Liver (tissue), 9 donors: Measurements from ENCODE around the gene TUBGCP6. TPM values are rescaled to one million over a fixed set of nuclear protein-coding genes. Genes with fewer than 3 reads are reported as not detected.

Experiments used
- DNase-seq: peaks from one replicate; pipeline ENCODE4 v3.0.0-alpha.2; 2017; ENCODE audit warnings: low spot score
- H3K27ac ChIP-seq, 2 donors: one replicate each; pipeline ENCODE4 v1.7.0; 2013; ENCODE audit warnings: inconsistent platforms in 2 of 2, low read length in 2 of 2, control low read depth in 1 of 2, low read depth in 1 of 2, mild to moderate bottlenecking in 1 of 2
- H3K27me3 ChIP-seq, 4 donors: one replicate each; pipeline versions ENCODE4 v1.6.1 to v1.7.0; 2013; ENCODE audit warnings: low read length in 3 of 4, inconsistent platforms in 1 of 4, mild to moderate bottlenecking in 1 of 4, moderate library complexity in 1 of 4; ENCODE audit not compliant: control insufficient read depth in 4 of 4, insufficient read depth in 4 of 4
- H3K36me3 ChIP-seq, 4 donors: one replicate each; pipeline versions ENCODE4 v1.6.1 to v1.7.0; 2013; ENCODE audit warnings: low read length in 3 of 4, mild to moderate bottlenecking in 3 of 4, low read depth in 1 of 4, moderate library complexity in 1 of 4; ENCODE audit not compliant: control insufficient read depth in 4 of 4, insufficient read depth in 3 of 4
- H3K4me1 ChIP-seq, 4 donors: one replicate each; pipeline versions ENCODE4 v1.6.1 to v1.7.0; 2013; ENCODE audit warnings: low read length in 3 of 4, mild to moderate bottlenecking in 3 of 4, moderate library complexity in 1 of 4; ENCODE audit not compliant: control insufficient read depth in 4 of 4, insufficient read depth in 4 of 4
- H3K4me3 ChIP-seq, 3 donors: one replicate each; pipeline versions ENCODE4 v1.6.1 to v1.7.0; 2013; ENCODE audit warnings: low read length in 3 of 3, control low read depth in 1 of 3, low read depth in 1 of 3, mild to moderate bottlenecking in 1 of 3
- H3K9ac ChIP-seq, 2 donors: one replicate each; pipeline ENCODE4 v1.7.0; 2013; ENCODE audit warnings: low read length in 2 of 2, mild to moderate bottlenecking in 2 of 2, moderate library complexity in 2 of 2, control low read depth in 1 of 2, low read depth in 1 of 2
- H3K9me3 ChIP-seq, 4 donors: one replicate each; pipeline versions ENCODE4 v1.6.1 to v1.7.0; 2013; ENCODE audit warnings: low read length in 3 of 4; ENCODE audit not compliant: control insufficient read depth in 4 of 4
- EGR1 ChIP-seq, 2 donors: IDR thresholded peaks; 2 replicates each; pipeline ENCODE4 v1.6.1; 2016 to 2018; ENCODE audit warnings: antibody characterized with exemption in 2 of 2, low read depth in 2 of 2
- FOXA1 ChIP-seq: IDR thresholded peaks from 2 replicates; pipeline ENCODE4 v1.6.1; 2016; ENCODE audit warnings: antibody characterized with exemption
- FOXA2 ChIP-seq: IDR thresholded peaks from 2 replicates; pipeline ENCODE4 v1.6.1; 2016; ENCODE audit warnings: antibody characterized with exemption
- GABPA ChIP-seq, 2 donors: IDR thresholded peaks in 1 of 2; conservative IDR thresholded peaks in 1 of 2; 2 replicates each; pipeline ENCODE4 v1.6.1; 2016; ENCODE audit warnings: antibody characterized with exemption in 2 of 2, mild to moderate bottlenecking in 1 of 2, moderate library complexity in 1 of 2
- HNF4A ChIP-seq, 2 donors: conservative IDR thresholded peaks; 2 replicates each; pipeline ENCODE4 v1.6.1; 2016; ENCODE audit warnings: antibody characterized with exemption in 2 of 2, mild to moderate bottlenecking in 2 of 2
- HNF4G ChIP-seq: IDR thresholded peaks from 2 replicates; pipeline ENCODE4 v1.6.1; 2016; ENCODE audit warnings: antibody characterized with exemption
- JUND ChIP-seq, 2 donors: IDR thresholded peaks; 2 replicates each; pipeline ENCODE4 v1.6.1; 2016; ENCODE audit warnings: antibody characterized with exemption in 2 of 2
- NR2F2 ChIP-seq: IDR thresholded peaks from 2 replicates; pipeline ENCODE4 v1.6.1; 2016; ENCODE audit warnings: antibody characterized with exemption
- RAD21 ChIP-seq, 2 donors: IDR thresholded peaks; 2 replicates each; pipeline ENCODE4 v1.6.1; 2016; ENCODE audit warnings: antibody characterized with exemption in 2 of 2, mild to moderate bottlenecking in 2 of 2
- RXRA ChIP-seq, 2 donors: IDR thresholded peaks; 2 replicates each; pipeline ENCODE4 v1.6.1; 2017 to 2018; ENCODE audit warnings: antibody characterized with exemption in 2 of 2, mild to moderate bottlenecking in 1 of 2
- SP1 ChIP-seq: IDR thresholded peaks from 2 replicates; pipeline ENCODE4 v1.6.1; 2018; ENCODE audit warnings: antibody characterized with exemption, mild to moderate bottlenecking
- YY1 ChIP-seq: IDR thresholded peaks from 2 replicates; pipeline ENCODE4 v1.6.1; 2016; ENCODE audit warnings: antibody characterized with exemption, mild to moderate bottlenecking
- WGBS: extraction: QIAGEN DNeasy Blood & Tissue Kit; methylation state at CpG from one replicate; pipeline ENCODE4 v1.1.7; 2013; 5-methylcytosine and 5-hydroxymethylcytosine counted together
- polyA plus RNA-seq, 2 donors: library from polyadenylated mRNA; stranded (reverse) in 1 of 2; unstranded in 1 of 2; fragments of 200-250 nt in 1 of 2; fragments of >200 nt in 1 of 2; fragmentation: Nextera tagmentation in 1 of 2; extraction: Ambion mirVana in 1 of 2; gene quantifications; one replicate each; pipeline versions ENCODE4 v1.2.1 to v1.2.3, GENCODE V29; 2013 to 2015
- total RNA-seq, 2 donors: library from RNA; depleted of rRNA; stranded (reverse); fragments of >200 nt; gene quantifications; one replicate each; pipeline ENCODE4 v1.2.3, GENCODE V29; 2014
- TF ChIP-seq, protein P1 (sequence below): IDR thresholded peaks from 2 replicates; pipeline ENCODE4 v1.6.1; 2016; ENCODE audit warnings: antibody characterized with exemption
- TF ChIP-seq, protein P2 (sequence below): IDR thresholded peaks from 2 replicates; pipeline ENCODE4 v1.6.1; 2016; ENCODE audit warnings: antibody characterized with exemption
- TF ChIP-seq, protein P3 (sequence below): IDR thresholded peaks from 2 replicates; pipeline ENCODE4 v1.6.1; 2016; ENCODE audit warnings: antibody characterized with exemption
- donor health status: healthy.
- donor health status: healthy.
- donor health status: healthy.
- donor health status: healthy.
- donor health status: healthy.

The TUBGCP6 gene
- total and polyA plus RNA-seq, 4 donors: 9.3 to 31.7 (median 16.4) TPM

DNA sequence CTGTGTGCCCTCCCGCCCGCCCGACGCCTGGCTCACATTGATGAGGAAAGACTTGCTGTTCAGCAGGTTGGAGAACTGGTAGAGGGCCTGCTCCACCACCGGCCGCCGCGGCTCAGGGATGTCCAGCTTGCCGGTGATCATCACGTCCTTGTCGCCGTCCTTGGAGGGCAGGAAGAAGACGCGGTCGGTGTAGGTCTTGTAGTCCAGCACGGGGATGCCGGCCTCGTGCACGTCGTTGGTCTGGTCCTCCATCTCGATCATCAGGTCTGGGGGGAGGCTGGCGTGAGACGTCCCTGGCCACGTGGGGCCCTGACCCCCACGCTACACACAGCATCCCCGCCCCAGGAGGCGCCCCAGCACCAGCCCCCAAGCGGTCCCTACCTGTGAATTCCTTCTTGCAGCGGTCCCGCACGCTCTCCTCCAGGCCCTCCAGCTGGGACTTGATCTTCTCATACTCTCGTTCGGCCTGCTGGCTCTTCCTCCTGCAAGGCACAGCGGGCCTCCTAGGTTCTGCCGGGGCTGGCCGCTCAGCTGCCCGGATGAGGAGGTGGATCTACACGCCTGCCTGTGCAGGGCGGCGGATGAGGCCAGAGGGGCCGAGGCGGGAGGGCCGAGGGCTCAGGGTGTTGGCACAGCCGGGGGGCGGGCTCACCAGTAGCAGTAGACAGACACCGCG lies 36.0 kb upstream of the TUBGCP6 start (continued):
- TF ChIP-seq, protein P1, sequence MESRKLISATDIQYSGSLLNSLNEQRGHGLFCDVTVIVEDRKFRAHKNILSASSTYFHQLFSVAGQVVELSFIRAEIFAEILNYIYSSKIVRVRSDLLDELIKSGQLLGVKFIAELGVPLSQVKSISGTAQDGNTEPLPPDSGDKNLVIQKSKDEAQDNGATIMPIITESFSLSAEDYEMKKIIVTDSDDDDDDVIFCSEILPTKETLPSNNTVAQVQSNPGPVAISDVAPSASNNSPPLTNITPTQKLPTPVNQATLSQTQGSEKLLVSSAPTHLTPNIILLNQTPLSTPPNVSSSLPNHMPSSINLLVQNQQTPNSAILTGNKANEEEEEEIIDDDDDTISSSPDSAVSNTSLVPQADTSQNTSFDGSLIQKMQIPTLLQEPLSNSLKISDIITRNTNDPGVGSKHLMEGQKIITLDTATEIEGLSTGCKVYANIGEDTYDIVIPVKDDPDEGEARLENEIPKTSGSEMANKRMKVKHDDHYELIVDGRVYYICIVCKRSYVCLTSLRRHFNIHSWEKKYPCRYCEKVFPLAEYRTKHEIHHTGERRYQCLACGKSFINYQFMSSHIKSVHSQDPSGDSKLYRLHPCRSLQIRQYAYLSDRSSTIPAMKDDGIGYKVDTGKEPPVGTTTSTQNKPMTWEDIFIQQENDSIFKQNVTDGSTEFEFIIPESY: no peak
- TF ChIP-seq JUND (IDR thresholded peaks at IDR 0.05) (no peak), FOXA2 (no peak), GABPA (IDR thresholded peaks at IDR 0.05 in 1 of 2, conservative IDR thresholded peaks at IDR 0.05 in 1 of 2) (no peak), EGR1 (IDR thresholded peaks at IDR 0.05; ENCODE audit: low read depth in 2 of 2) (no peak)
- TF ChIP-seq, protein P2, sequence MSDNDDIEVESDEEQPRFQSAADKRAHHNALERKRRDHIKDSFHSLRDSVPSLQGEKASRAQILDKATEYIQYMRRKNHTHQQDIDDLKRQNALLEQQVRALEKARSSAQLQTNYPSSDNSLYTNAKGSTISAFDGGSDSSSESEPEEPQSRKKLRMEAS: no peak

DNA sequence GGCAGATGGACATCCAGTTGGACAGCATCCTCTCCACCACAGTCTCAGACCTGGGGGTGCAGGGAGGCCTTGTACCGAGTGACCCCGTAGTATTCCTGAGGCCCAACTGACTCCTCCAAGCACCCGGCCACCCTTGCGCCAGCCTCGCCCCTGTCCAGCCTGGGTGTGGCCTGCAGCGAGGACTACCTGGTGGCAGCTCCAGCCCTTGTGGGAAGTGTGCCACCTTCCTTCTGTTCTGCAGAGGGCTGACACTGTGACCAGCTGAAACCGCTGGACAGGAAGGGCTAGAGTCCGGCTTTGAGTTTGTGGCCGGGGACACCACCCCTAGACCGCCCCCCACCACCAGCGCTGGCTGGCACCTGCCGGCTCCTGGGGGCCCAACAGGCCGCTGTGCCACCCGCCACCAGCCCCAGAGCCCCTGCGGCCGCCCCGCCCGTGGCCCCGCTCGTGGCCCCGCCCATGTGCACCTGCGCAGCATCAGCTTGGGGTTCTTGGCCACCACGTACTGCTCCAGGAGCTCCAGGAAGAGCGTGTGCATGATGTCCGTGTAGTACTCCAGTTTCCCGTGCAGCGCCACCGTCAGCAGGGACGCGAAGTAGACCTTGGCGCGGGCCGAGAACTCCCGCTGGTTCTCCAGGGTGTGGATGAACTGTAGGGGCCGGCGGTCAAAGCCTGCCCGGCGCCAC lies 35.3 kb upstream of the TUBGCP6 start:
- H3K27me3 ChIP-seq: no peaks in the 10 kb centered on the region
- no peak overlapping the region for H3K4me3 ChIP-seq
- 95% methylated on average over 38 of the region's 38 CpGs for WGBS
- no peak for TF ChIP-seq YY1
- no peak for TF ChIP-seq NR2F2
- no peak for TF ChIP-seq FOXA2
- TF ChIP-seq HNF4A (conservative IDR thresholded peaks at IDR 0.05): no peak
- TF ChIP-seq FOXA1: no peak
- no peak for TF ChIP-seq HNF4G
- TF ChIP-seq GABPA (IDR thresholded peaks at IDR 0.05 in 1 of 2, conservative IDR thresholded peaks at IDR 0.05 in 1 of 2): no peak
- no peak for TF ChIP-seq RXRA (IDR thresholded peaks at IDR 0.05)
- TF ChIP-seq, protein P3, sequence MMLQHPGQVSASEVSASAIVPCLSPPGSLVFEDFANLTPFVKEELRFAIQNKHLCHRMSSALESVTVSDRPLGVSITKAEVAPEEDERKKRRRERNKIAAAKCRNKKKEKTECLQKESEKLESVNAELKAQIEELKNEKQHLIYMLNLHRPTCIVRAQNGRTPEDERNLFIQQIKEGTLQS: no peak
- TF ChIP-seq, protein P1: no peak
- no peak for TF ChIP-seq EGR1 (IDR thresholded peaks at IDR 0.05; ENCODE audit: low read depth in 2 of 2)
- no peak for TF ChIP-seq RAD21 (IDR thresholded peaks at IDR 0.05)
- no peak for TF ChIP-seq SP1
- TF ChIP-seq, protein P2: no peak
- TF ChIP-seq JUND (IDR thresholded peaks at IDR 0.05): no peak
- H3K9me3 ChIP-seq: no peaks in the 10 kb centered on the region
- H3K4me1 ChIP-seq: peaks cover 0 to 5% (median 3%) of the 10 kb centered on the region in 4 donors
- no peak overlapping the region for H3K27ac ChIP-seq
- H3K9ac ChIP-seq: no peak overlapping the region
- no peak for DNase-seq
- peaks cover 18 to 82% (median 41%) of the 10 kb centered on the region in 4 donors for H3K36me3 ChIP-seq
